HG03196 (cell line): ENCODE results near the gene EFNA4.
"Not testable (repeated sequence)": the region's sequence is repeated elsewhere in the genome, so short reads cannot be mapped to it uniquely, and the experiment has no call there.

ENCODE experiments used
- ATAC-seq: cut with Tn5 transposase; IDR thresholded peaks from one replicate; pipeline ENCODE4 v1.9.1; 2021; ENCODE audit not compliant: unreplicated experiment

The EFNA4 gene

DNA sequence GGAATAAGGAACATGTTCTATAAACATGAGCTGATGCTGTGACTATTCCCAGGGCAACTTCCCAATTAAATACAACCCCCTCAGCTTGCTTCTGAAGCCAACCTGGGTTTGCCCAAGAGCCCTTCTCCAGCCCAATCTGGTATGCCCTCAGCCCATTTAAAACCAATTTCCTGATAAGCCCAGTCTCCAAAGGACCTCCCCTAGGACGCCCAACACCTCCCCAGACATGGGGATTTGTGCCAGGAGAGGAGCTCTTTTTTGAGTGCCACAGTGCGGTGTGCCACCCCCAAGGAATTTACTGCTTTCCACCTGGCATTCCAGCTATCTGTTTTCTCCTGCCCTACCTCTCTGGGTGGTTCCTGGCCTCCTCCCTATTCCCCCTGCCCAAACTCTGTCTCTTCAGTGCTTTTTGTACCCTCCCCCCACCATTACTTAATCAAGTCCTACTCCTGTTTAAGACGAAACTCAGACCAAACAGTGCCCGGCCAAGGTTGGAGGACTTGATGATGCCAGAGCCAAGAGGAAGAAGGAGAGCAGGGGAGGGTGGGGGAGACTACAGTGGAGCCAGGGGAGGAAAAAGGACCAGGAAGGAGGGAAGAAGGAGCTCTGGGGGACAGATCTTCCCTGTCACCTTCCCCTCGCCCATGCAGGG lies 52.7 kb downstream of the EFNA4 start:
- no peak for ATAC-seq

DNA sequence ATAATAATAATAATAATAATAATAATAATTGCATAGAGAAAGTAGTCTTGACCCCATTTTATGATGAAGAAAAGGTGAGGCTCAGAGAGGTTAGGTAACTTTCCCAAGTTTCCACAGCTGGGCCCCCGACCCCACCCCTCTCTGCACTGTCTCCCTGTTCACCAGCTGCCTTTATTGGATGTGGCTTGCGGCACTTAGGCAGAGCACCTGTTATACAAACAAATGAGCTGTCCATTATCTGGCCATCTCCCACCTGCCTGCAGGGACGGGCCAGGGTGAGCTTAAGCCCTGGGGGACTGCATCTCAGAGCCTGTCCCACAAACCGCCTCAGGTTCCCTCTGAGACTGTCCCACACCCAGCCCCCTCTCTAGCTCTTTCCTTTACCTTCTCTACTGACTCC lies 54.1 kb downstream of the EFNA4 start:
- ATAC-seq, result no peak

DNA sequence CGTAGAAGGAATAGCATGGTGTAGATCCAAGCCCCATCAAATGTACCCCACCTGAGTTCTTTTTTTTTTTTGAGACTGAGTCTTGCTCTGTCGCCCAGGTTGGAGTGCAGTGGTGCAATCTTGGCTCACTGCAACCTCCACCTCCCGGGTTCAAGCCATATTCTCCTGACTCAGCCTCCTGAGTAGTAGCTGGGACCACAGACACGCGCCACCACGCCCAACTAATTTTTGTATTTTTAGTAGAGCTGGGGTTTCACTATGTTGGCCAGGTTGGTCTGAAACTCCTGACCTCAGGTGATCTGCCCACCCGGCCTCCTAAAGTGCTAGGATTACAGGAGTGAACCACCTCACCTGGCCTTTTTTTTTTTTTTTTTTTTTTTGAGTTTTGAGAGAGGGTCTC lies 54.5 kb downstream of the EFNA4 start:
- not testable (repeated sequence) for ATAC-seq
